A549 (cell line): ENCODE measurements around the gene SPTA1. TPM values are rescaled to one million over a fixed set of nuclear protein-coding genes. Genes with fewer than 3 reads are reported as not detected.
A peak's percentile ranks its signal among the peaks of the same experiment; 100 is the strongest.

Experiments used
- ATAC-seq, 2 experiments: fragments of 200-7000 bp in 1 of 2; fragments of >200 bp in 1 of 2; cut with Nextera tagmentation in 1 of 2; cut with Tn5 transposase in 1 of 2; 3 replicates each; pipeline versions ENCODE4 v1.8.0 to v1.9.1; 2018 to 2020; ENCODE audit warnings: mild to moderate bottlenecking in 1 of 2, moderate library complexity in 1 of 2
- CTCF ChIA-PET: fragments of 300-600 bp; sonication (Branson Sonifier 250); formaldehyde crosslinking; extraction: SDS; loops from one replicate; lab custom pipeline; 2021; ENCODE audit warnings: antibody characterized with exemption, inconsistent platforms; lab: Yijun Ruan, JAX
- POLR2A ChIA-PET: fragments of 350-600 bp; formaldehyde crosslinking; extraction: SDS; loops from one replicate; lab custom pipeline; 2021; ENCODE audit warnings: antibody characterized with exemption, inconsistent platforms; lab: Yijun Ruan, JAX
- DNase-seq, 2 experiments: peaks; one replicate each; pipeline versions ENCODE4 v3.0.0 to v3.0.0-alpha.2; 2011 to 2016; ENCODE audit warnings: low read depth in 1 of 2, low spot score in 1 of 2
- FAIRE-seq: peaks from 2 replicates; lab custom pipeline; 2011; peaks lifted over from hg19 to GRCh38; lab: Jason Lieb, UNC
- H3K27ac ChIP-seq, 2 experiments: fragments of >200 bp; sonication (Bioruptor Twin); formaldehyde crosslinking; 3 replicates each; pipeline ENCODE4 v1.5.1; 2016 to 2017
- H3K4me1 ChIP-seq: fragments of >200 bp; sonication (Bioruptor Twin); formaldehyde crosslinking; 3 replicates; pipeline ENCODE4 v1.6.1; 2016
- H3K4me2 ChIP-seq: fragments of >200 bp; sonication (Bioruptor Twin); formaldehyde crosslinking; 3 replicates; pipeline ENCODE4 v1.6.1; 2016
- H3K4me3 ChIP-seq: fragments of >200 bp; sonication (Bioruptor Twin); formaldehyde crosslinking; 3 replicates; pipeline ENCODE4 v1.5.1; 2016
- H3K9me3 ChIP-seq: fragments of >200 bp; sonication (Bioruptor Twin); formaldehyde crosslinking; 3 replicates; pipeline ENCODE4 v1.6.1; 2016
- ATOH8 ChIP-seq: fragments of 250-450 bp; sonication (Bioruptor Pico); IDR thresholded peaks from 2 replicates; pipeline ENCODE4 v1.5.0; 2020; ENCODE audit warnings: low read depth, mild to moderate bottlenecking, moderate library complexity
- BCL3 ChIP-seq: fragments of >200 bp; sonication (Bioruptor Twin); formaldehyde crosslinking; IDR thresholded peaks from 3 replicates; pipeline ENCODE4 v1.6.1; 2016
- CBX2 ChIP-seq: fragments of 200-600 bp; sonication (generic); IDR thresholded peaks from 2 replicates; pipeline ENCODE4 v1.6.1; 2016; ENCODE audit warnings: low read depth, mild to moderate bottlenecking, borderline replicate concordance
- CEBPB ChIP-seq, 2 experiments: fragments of >200 bp in 1 of 2; sonication (Bioruptor Twin) in 1 of 2; formaldehyde crosslinking in 1 of 2; IDR thresholded peaks; 2 replicates each; pipeline ENCODE4 v1.6.1; 2012 to 2016
- CHD4 ChIP-seq: fragments of 200-600 bp; sonication (generic); IDR thresholded peaks from 2 replicates; pipeline ENCODE4 v1.6.1; 2016; ENCODE audit warnings: antibody characterized with exemption, mild to moderate bottlenecking, borderline replicate concordance
- E2F6 ChIP-seq: IDR thresholded peaks from 2 replicates; pipeline ENCODE4 v1.6.1; 2012; ENCODE audit warnings: low read depth, borderline replicate concordance
- ESRRA ChIP-seq: fragments of 150-350 bp; IDR thresholded peaks from 2 replicates; pipeline ENCODE4 v1.6.1; 2014; ENCODE audit warnings: mild to moderate bottlenecking, low read length, borderline replicate concordance
- FOSB ChIP-seq: fragments of 250-450 bp; sonication (Bioruptor Pico); IDR thresholded peaks from 2 replicates; pipeline ENCODE4 v1.5.0; 2020; ENCODE audit warnings: mild to moderate bottlenecking, moderate library complexity
- FOXS1 ChIP-seq: fragments of 250-450 bp; sonication (Bioruptor Pico); IDR thresholded peaks from 2 replicates; pipeline ENCODE4 v1.5.0; 2020; ENCODE audit warnings: mild to moderate bottlenecking, moderate library complexity
- HDAC2 ChIP-seq: fragments of 200-600 bp; sonication (generic); IDR thresholded peaks from 2 replicates; pipeline ENCODE4 v1.6.1; 2016
- HEYL ChIP-seq: fragments of 250-450 bp; sonication (Bioruptor Pico); IDR thresholded peaks from 2 replicates; pipeline ENCODE4 v1.8.0; 2021; ENCODE audit warnings: mild to moderate bottlenecking, moderate library complexity
- HOXB13 ChIP-seq: fragments of 250-450 bp; sonication (Bioruptor Pico); IDR thresholded peaks from 2 replicates; pipeline ENCODE4 v1.5.0; 2020; ENCODE audit warnings: low read depth, mild to moderate bottlenecking, moderate library complexity
- MAFK ChIP-seq: fragments of 450-650 bp; IDR thresholded peaks from 2 replicates; pipeline ENCODE4 v1.6.1; 2014; ENCODE audit not compliant: partially characterized antibody
- POLR2A ChIP-seq: IDR thresholded peaks from 2 replicates; pipeline ENCODE4 v1.6.1; 2012; ENCODE audit warnings: mild to moderate bottlenecking, low read length
- RAD21 ChIP-seq, 2 experiments: fragments of >200 bp in 1 of 2; sonication (Bioruptor Twin) in 1 of 2; formaldehyde crosslinking in 1 of 2; IDR thresholded peaks in 1 of 2; conservative IDR thresholded peaks in 1 of 2; 2 replicates in 1 of 2; 3 replicates in 1 of 2; pipeline ENCODE4 v1.6.1; 2012 to 2018; ENCODE audit warnings: inconsistent platforms in 1 of 2
- RNF2 ChIP-seq: fragments of 200-600 bp; sonication (generic); IDR thresholded peaks from 2 replicates; pipeline ENCODE4 v1.6.1; 2016; ENCODE audit warnings: low read depth, mild to moderate bottlenecking, antibody characterized with exemption, moderate library complexity, borderline replicate concordance
- ZSCAN20 ChIP-seq: fragments of 250-450 bp; sonication (Bioruptor Pico); IDR thresholded peaks from 2 replicates; pipeline ENCODE4 v1.8.0; 2022; ENCODE audit warnings: mild to moderate bottlenecking, moderate library complexity
- WGBS: methylation state at CpG from one replicate; pipeline ENCODE4 v1.1.6; 2017; ENCODE audit errors: missing lambda C conversion rate; 5-methylcytosine and 5-hydroxymethylcytosine counted together
- polyA plus RNA-seq, 4 experiments: library from polyadenylated mRNA; depleted of rRNA in 3 of 4; stranded (reverse); fragments of >200 nt; fragmentation: RNase III in 1 of 4; extraction: RNeasy Plus Mini Kit Qiagen cat#74134 plus additional on column Dnase treatment in 1 of 4; gene quantifications; 2 replicates in 3 of 4; 3 replicates in 1 of 4; pipeline ENCODE4 v1.2.3, GENCODE V29; 2011 to 2017

The SPTA1 gene
- polyA plus RNA-seq, 2 of the 4 experiments (the other 2 are of a cell fraction), result 0.10 TPM; not detected in 1

- Histone ChIP-seq H3K9me3 (no peaks in the 10 kb centered on the region), H3K4me1 (no peaks in the 10 kb centered on the region), H3K4me2 (no peak overlapping the region), H3K4me3 (no peak overlapping the region), H3K27ac (no peak overlapping the region)
- POLR2A ChIA-PET, result no interaction called here
- CTCF ChIA-PET, result no interaction called here
- ATAC-seq (no peak), FAIRE-seq (no peak), DNase-seq (no peak)
- 52% methylated on average over 1 of the region's 1 CpG for WGBS
- TF ChIP-seq RNF2 (no peak), E2F6 (no peak)
Measured at GRCh38 chr1:158646465-158646864, 40.0 kb downstream of the SPTA1 start.

GRCh38 chr1:158644449-158644848 lies 42.1 kb downstream of the SPTA1 start:
- Histone ChIP-seq H3K9me3 (no peaks in the 10 kb centered on the region), H3K4me1 (no peaks in the 10 kb centered on the region), H3K4me3 (no peak overlapping the region)
- CTCF ChIA-PET, result no interaction called here
- FAIRE-seq, result no peak
- 0% methylated on average over 2 of the region's 2 CpGs for WGBS
- no peak for TF ChIP-seq HDAC2
- no peak for TF ChIP-seq ESRRA
- no peak for TF ChIP-seq CHD4
- TF ChIP-seq FOXS1 (CRISPR knock-in tag), result no peak
- no peak for TF ChIP-seq CBX2
- TF ChIP-seq HOXB13, result no peak
- TF ChIP-seq BCL3, result no peak
- TF ChIP-seq FOSB (CRISPR knock-in tag), result no peak
- no peak for TF ChIP-seq HEYL (CRISPR knock-in tag)
- TF ChIP-seq, all 56 proteins: peak for 0
- Histone ChIP-seq H3K4me2 (no peak overlapping the region), H3K27ac (no peak overlapping the region)
- POLR2A ChIA-PET, result no interaction called here
- ATAC-seq, result no peak
- no peak for DNase-seq

GRCh38 chr1:158638904-158639303 lies 47.6 kb downstream of the SPTA1 start:
- Histone ChIP-seq H3K4me2 (no peak overlapping the region), H3K9me3 (no peaks in the 10 kb centered on the region), H3K4me3 (no peak overlapping the region), H3K27ac (no peak overlapping the region), H3K4me1 (no peaks in the 10 kb centered on the region)
- DNase-seq (no peak), ATAC-seq (no peak), FAIRE-seq (no peak)
- ChIA-PET CTCF (no interaction called here), POLR2A (no interaction called here)
- peak; percentile 75 for TF ChIP-seq MAFK
- TF ChIP-seq CHD4, result no peak
- no peak for TF ChIP-seq ATOH8 (CRISPR knock-in tag)
- TF ChIP-seq POLR2A, result no peak
- TF ChIP-seq CEBPB (IDR thresholded peaks at IDR 0.05), result no peak
- TF ChIP-seq RAD21 (conservative IDR thresholded peaks at IDR 0.05 in 1 of 2, IDR thresholded peaks at IDR 0.05 in 1 of 2), result no peak

- Histone ChIP-seq H3K4me1 (no peaks in the 10 kb centered on the region), H3K9me3 (no peaks in the 10 kb centered on the region), H3K4me2 (no peak overlapping the region), H3K27ac (no peak overlapping the region), H3K4me3 (no peak overlapping the region)
- WGBS, result 31% methylated on average over 4 of the region's 4 CpGs
- ChIA-PET CTCF (interaction anchor here (0.6 kb wide), 1 partner anchor 356 kb away, joined by 4 read pairs; no protein-coding TSS in a partner anchor), POLR2A (no interaction called here)
- ATAC-seq (no peak), FAIRE-seq (no peak), DNase-seq (no peak)
- TF ChIP-seq MAFK (no peak), ZSCAN20 (CRISPR knock-in tag) (no peak)
Measured at GRCh38 chr1:158638146-158638545, 48.4 kb downstream of the SPTA1 start.
